ENCODE results near the gene ATP23.

ATP23 gene

GRCh38 chr12:57902478-57902969 lies 38.8 kb upstream of the ATP23 start:
- FAIRE-seq (no peak), DNase-seq (ENCODE audit: insufficient read length, low spot score) (no peak)
- no peak for TF ChIP-seq POLR2A (IDR thresholded peaks at IDR 0.05; ENCODE audit: low read depth, low read length)

GRCh38 chr12:57904426-57904825 lies 36.9 kb upstream of the ATP23 start:
- TF ChIP-seq POLR2A (IDR thresholded peaks at IDR 0.05; ENCODE audit: low read depth, low read length) = no peak
- FAIRE-seq = no peak

GRCh38 chr12:57904848-57905811 lies 36.2 kb upstream of the ATP23 start:
- TF ChIP-seq POLR2A (IDR thresholded peaks at IDR 0.05; ENCODE audit: low read depth, low read length) = no peak
- peak; percentile 58 for DNase-seq (ENCODE audit: insufficient read length, low spot score)
- FAIRE-seq = peak; percentile 89

More at GRCh38 chr12:57904426-57904825, 36.9 kb upstream of the ATP23 start:
- no peak for DNase-seq (ENCODE audit: insufficient read length, low spot score)

DNA sequence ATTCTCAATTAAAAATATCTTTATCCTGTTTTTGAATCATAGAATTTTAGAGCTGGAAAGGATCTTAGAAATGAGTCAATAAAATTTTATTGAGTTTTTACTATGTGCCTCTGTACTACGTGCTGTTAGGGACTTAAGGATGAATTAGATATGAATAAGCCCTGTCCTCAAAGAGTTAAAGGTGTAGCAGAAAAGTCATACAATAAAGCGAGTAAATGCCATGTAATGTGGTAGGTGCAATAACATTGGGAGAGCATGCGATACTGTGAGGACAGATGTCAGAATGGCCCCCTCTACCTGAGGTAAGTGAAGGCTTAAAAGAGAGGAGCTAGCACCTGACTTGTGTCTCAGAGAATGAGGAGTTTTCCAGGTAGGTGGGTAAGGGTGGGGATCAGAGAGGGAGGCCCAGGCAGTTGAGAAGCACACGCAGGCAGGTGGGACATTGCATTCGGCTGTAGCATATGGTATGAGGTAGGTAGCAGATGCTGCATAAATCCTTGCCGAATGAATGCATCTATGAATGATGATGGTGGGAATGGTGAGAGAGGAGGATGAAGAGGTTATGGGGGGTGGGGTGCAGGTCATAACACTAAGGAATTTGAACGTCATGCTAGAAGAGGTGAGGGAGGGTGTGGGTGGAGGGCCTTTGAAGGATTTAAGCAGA lies 35.4 kb upstream of the ATP23 start:
- DNase-seq (ENCODE audit: insufficient read length, low spot score) (no peak), FAIRE-seq (no peak)
- TF ChIP-seq POLR2A (IDR thresholded peaks at IDR 0.05; ENCODE audit: low read depth, low read length) = no peak

- no peak for TF ChIP-seq POLR2A (IDR thresholded peaks at IDR 0.05; ENCODE audit: low read depth, low read length)
- FAIRE-seq = no peak
- DNase-seq (ENCODE audit: insufficient read length, low spot score) = no peak
Observed at GRCh38 chr12:57906821-57907220, 34.5 kb upstream of the ATP23 start.

DNA sequence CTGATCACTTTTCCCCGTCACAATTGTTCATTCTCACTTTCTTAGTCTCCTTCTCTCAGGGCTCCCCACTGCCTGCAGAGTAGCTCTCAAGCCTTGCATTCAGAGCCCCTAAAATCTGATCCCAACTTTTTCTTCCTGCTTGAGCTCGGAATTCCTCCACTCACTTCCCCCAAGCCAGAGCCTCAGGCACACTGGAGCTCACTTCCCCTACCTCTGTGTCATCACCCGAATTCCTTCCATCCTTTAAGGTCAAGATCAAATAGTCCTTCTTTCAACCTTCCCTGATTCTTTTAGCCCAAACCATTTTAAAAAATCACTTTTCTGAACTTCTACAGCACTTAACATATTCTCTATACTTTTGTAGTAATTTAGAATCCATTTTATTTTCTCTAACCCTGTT lies 34.1 kb upstream of the ATP23 start:
- DNase-seq (ENCODE audit: insufficient read length, low spot score) (no peak), FAIRE-seq (no peak)
- TF ChIP-seq POLR2A (IDR thresholded peaks at IDR 0.05; ENCODE audit: low read depth, low read length) = no peak

DNA sequence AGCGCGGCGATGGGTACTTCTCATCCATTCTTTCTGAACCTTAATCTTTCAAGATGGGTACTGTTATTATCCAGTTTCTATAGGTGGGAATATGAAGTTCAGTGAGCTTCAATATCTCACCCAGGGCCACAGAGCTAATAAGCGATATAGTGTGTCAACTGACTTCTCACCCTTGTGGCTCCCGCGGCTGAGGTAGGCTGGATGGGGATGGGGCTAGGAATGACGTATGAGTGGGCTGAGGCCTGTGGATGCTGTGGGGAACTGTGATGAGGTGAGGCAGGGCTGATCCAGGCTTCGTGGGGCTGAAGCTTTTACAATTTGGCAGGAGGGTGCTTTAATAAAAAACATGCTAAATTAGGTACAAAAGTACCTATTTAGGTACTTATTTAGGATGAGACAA lies 32.9 kb upstream of the ATP23 start:
- no peak for FAIRE-seq
- DNase-seq (ENCODE audit: insufficient read length, low spot score) = no peak
- no peak for TF ChIP-seq POLR2A (IDR thresholded peaks at IDR 0.05; ENCODE audit: low read depth, low read length)

GRCh38 chr12:57909056-57909455 lies 32.3 kb upstream of the ATP23 start:
- no peak for DNase-seq (ENCODE audit: insufficient read length, low spot score)
- no peak for TF ChIP-seq POLR2A (IDR thresholded peaks at IDR 0.05; ENCODE audit: low read depth, low read length)
- no peak for FAIRE-seq

DNA sequence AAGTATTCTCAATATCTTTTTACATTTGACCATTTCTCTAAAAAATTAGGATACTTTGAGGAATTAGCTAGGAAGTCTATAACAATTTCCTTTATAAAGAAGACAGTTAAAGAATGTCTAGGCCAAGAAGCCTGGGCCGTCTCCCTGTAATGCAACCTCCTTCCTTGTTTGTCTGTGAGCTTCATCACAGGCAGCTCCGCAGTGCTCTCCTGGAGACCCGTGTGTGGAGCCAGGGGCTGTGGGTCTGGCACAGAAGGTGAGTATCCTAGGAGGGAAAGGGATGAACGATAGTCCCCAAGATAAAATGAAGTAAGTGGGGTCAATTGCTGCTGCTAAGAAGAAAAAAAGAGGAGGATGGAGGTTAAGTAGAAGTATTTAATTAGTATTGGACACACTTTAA lies 31.8 kb upstream of the ATP23 start:
- FAIRE-seq (no peak), DNase-seq (ENCODE audit: insufficient read length, low spot score) (no peak)
- no peak for TF ChIP-seq POLR2A (IDR thresholded peaks at IDR 0.05; ENCODE audit: low read depth, low read length)

DNA sequence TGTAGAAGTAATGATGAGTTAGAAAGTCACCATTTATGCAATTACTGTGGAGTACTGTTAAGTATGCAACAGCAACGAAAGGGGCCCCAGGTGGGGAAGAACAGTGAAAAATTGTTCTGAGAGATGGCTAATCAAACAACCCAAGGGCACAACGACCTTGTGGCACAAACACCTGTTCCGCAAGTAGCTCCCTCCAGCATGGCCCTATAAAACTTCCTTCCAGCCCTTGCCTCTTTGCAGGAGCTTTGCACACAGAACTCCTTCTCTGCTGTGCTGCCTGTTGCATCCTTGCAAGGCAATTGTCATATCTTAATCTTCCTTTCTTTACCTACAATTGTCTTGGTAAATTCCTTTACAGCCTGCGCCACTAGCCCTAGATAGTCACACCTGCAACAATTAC lies 23.2 kb upstream of the ATP23 start:
- TF ChIP-seq POLR2A (IDR thresholded peaks at IDR 0.05; ENCODE audit: low read depth, low read length) = no peak
- FAIRE-seq = no peak
- no peak for DNase-seq (ENCODE audit: insufficient read length, low spot score)

DNA sequence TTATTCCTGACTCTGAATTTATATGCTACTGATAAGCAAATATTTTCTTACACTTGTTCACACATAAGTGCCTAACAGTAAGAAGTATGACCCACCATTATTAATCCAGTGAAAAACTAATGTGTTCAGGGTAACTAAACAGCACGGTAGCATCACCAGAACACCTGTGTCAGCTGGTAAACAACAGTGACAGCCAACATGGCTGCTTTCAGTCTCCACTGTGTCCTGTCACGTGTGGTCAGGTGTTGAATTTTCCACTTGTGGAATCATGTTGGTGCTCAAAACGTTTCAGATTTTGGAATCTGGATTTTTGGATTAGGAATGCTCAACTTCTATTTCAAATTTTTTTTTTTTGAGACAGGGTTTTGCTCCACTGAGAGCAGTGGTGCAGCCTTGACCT lies 14.3 kb upstream of the ATP23 start:
- no peak for TF ChIP-seq POLR2A (IDR thresholded peaks at IDR 0.05; ENCODE audit: low read depth, low read length)
- FAIRE-seq (no peak), DNase-seq (ENCODE audit: insufficient read length, low spot score) (no peak)

- TF ChIP-seq POLR2A (IDR thresholded peaks at IDR 0.05; ENCODE audit: low read depth, low read length) = no peak
- FAIRE-seq = no peak
- no peak for DNase-seq (ENCODE audit: insufficient read length, low spot score)
Observed at GRCh38 chr12:57929092-57929830, 12.1 kb upstream of the ATP23 start.

GRCh38 chr12:57934819-57935218 lies 6.5 kb upstream of the ATP23 start:
- DNase-seq (ENCODE audit: insufficient read length, low spot score) = no peak
- FAIRE-seq = no peak
- no peak for TF ChIP-seq POLR2A (IDR thresholded peaks at IDR 0.05; ENCODE audit: low read depth, low read length)

DNA sequence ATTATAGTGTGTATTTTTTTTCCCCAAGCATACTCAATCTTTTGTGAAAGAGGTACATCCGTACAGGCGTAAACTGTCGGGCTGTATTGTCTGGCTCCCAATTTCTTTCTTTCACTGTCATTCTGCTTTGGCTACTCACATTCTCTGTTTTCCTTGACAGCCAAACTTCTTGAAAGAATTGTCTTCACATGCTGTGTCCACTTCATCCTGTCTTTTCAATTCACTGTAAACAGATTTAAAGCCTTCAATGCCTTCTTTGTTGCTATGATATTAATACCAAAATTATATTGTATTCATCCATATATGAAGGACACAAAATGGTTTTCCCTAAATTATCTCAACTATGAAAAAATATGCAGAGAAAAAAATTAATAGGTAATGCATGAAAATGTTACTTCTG lies 6.0 kb upstream of the ATP23 start:
- TF ChIP-seq POLR2A (IDR thresholded peaks at IDR 0.05; ENCODE audit: low read depth, low read length) = no peak
- DNase-seq (ENCODE audit: insufficient read length, low spot score) = no peak
- FAIRE-seq = peak; percentile 30

All from H54 (cell line).